ENCODE measurements around the gene B3GAT1. TPM values are rescaled to one million over a fixed set of nuclear protein-coding genes. Genes with fewer than 3 reads are reported as not detected.

Gene B3GAT1
- total RNA-seq, 1 donor from 2014 or later = not detected

GRCh38 chr11:134340354-134340964 is 71.6 kb downstream of the B3GAT1 start:
- DNase-seq (ENCODE audit: extremely low read depth, low read depth, low spot score) = no peak

GRCh38 chr11:134339756-134340155 is 72.3 kb downstream of the B3GAT1 start:
- no peak for DNase-seq (ENCODE audit: extremely low read depth, low read depth, low spot score)

GRCh38 chr11:134338654-134339053 is 73.4 kb downstream of the B3GAT1 start:
- DNase-seq (ENCODE audit: extremely low read depth, low read depth, low spot score) = no peak

GRCh38 chr11:134338068-134338467 is 74.0 kb downstream of the B3GAT1 start:
- DNase-seq (ENCODE audit: extremely low read depth, low read depth, low spot score) = no peak

GRCh38 chr11:134337051-134337450 is 75.0 kb downstream of the B3GAT1 start:
- DNase-seq (ENCODE audit: extremely low read depth, low read depth, low spot score) = no peak

- no peak for DNase-seq (ENCODE audit: extremely low read depth, low read depth, low spot score)
Observed at GRCh38 chr11:134334796-134335571, 77.1 kb downstream of the B3GAT1 start.

- no peak for DNase-seq (ENCODE audit: extremely low read depth, low read depth, low spot score)
Observed at GRCh38 chr11:134333946-134334345, 78.1 kb downstream of the B3GAT1 start.

GRCh38 chr11:134333312-134333711 is 78.7 kb downstream of the B3GAT1 start:
- DNase-seq (ENCODE audit: extremely low read depth, low read depth, low spot score) = no peak

GRCh38 chr11:134332782-134333181 is 79.3 kb downstream of the B3GAT1 start:
- no peak for DNase-seq (ENCODE audit: extremely low read depth, low read depth, low spot score)

GRCh38 chr11:134332189-134332631 is 79.8 kb downstream of the B3GAT1 start:
- no peak for DNase-seq (ENCODE audit: extremely low read depth, low read depth, low spot score)

- no peak for DNase-seq (ENCODE audit: extremely low read depth, low read depth, low spot score)
Observed at GRCh38 chr11:134331354-134332188, 80.5 kb downstream of the B3GAT1 start, which contains the start of gene GLB1L2. GLB1L2 (plus strand) TSS chr11:134331988; CDS start chr11:134332062, 74 bp downstream.

GRCh38 chr11:134330611-134331353 is 81.3 kb downstream of the B3GAT1 start:
- no peak for DNase-seq (ENCODE audit: extremely low read depth, low read depth, low spot score)

Other genes with a start within 250 kb of the B3GAT1 start
- gene NCAPD3, start 188.3 kb downstream of the B3GAT1 start, total RNA-seq = 11.2 and 14.4 TPM in 2 replicates
- gene VPS26B, start 187.6 kb downstream of the B3GAT1 start, total RNA-seq = 38.7 and 54.0 TPM in 2 replicates
- 57.5 and 71.5 TPM in 2 replicates for gene THYN1, start 158.9 kb downstream of the B3GAT1 start, total RNA-seq
- 21.4 and 29.1 TPM in 2 replicates for gene ACAD8, start 158.7 kb downstream of the B3GAT1 start, total RNA-seq
- gene GLB1L3, start 135.9 kb downstream of the B3GAT1 start, total RNA-seq = not detected in 2 replicates
- 0.92 and 0.99 TPM in 2 replicates for gene GLB1L2, start 80.3 kb downstream of the B3GAT1 start, total RNA-seq

Measured in glomerular endothelial cell (primary cell).